NCI-H2081 (cell line): Measurements from ENCODE around the gene DUSP22.

Experiments
- DNase-seq, 2 experiments: peaks; one replicate each; lab custom pipeline; 2025; lab: John Stamatoyannopoulos, UW

DUSP22 gene

DNA sequence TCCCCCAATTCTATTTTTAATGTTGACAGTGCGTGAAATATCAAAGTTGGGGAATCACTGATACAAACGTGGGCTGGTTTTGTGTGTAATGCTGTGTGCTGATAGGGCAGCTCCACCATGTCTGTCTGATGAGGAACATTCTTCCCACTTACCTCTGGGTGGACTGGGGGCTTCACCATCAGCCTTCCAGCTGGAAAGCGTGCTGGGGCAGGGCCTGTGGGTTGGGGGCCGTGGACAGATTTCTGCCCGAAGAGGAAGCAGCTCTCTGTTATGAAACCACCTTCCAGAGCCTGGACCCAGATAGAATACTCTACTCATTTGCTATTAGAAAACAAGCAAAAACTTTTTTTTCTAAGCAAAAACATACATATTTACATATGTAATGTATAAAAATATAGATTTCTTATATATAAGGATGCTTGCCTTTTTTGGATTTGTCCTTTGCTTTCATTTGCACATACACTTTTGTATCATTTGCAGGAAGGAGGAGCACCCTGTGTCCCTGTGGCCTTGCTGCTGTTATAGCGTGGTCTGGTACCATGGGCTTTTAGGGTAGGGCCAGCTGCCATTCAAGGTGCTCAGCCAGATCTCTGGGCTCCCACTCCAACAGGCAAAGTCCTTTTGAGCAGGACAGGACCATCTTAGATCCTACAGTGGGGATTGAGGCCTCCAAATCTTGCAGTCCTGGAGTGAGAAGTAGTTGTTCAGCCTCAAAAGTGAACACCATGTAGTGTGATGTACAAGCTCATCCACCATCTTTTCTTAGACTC is 48.1 kb downstream of the DUSP22 start:
- no peak for DNase-seq

DNA sequence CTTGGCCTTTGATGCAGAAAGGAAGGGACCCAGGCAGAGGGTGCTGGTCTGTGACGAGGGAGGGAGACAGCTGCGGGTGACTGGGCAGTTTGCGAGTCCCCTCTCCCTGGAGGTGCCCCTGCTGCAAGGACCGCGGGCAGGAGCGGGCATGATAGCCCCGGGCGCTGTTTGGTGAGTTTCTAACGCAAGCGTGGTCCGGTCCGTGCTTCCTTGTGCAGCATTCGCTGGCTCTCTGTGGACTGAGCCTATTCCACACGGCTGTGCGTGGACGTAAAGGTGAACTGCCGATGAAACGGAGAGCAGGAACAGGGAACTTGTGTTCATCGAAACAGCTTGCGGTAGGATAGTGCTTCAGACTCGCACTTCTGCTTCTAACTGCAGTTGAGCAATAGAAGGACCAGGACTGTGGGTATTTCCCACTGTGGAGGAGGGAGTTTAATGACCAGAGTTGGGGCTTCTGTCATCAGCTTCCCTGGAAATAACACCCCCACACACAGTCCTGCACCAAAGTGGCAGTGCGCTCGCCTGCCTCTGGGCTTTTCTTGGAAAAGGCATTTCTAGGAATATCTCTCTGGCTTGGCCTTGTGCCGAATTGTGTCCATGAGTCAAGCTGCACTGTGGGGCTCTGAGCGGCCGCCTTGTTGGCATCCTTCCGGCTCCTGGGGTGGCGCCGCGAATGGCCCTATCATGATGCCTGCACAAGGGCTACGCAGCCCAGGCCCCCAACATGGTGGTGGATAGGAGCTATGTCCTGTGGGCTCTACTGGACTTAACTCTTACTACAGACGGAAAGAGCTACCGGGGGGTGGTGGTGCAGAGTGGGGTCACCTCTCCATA is 48.9 kb downstream of the DUSP22 start:
- no peak for DNase-seq

DNA sequence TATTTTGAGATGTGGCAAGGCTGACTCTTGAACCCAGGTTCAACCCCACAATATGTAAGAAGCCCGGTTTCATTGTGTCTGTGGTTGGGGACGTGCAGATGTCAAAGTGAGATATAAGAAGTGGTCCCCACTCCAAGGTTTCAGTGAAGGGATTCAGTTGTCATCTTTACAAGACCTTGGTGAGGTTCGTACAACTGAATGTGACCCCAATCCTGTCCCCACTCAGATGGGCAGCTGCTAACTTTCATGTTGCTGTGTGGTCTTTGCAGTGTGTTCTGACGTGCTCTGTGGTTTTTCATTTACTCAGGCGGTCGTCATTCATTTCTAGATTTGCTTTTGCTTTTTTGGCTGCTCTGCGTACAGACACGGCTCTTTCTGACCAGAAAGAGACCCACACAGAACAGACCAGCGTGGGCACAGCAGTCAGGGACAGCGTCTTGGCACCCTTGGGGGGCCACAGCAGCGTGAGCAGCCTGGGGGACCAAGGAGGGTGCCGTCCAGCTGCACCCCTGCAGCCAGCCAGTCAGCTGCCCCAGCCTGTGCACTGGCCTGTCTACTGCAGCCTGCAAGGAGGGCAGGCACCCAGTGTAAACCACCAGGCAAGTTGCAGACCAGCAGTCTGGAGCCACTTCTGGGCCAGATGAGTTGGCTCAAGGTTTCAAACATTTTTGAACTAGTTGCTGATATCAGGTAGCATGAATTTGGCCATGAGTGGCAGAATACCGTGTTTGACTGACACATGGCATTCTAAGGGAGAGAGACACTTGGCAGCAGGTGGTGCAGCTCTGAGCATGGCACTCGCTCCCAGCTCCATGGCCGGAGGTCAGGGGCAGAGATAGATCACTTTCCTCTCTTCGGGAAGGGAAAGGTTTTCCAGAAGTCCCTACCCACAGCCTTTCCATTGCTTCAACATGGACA is 49.9 kb downstream of the DUSP22 start:
- no peak for DNase-seq

DNA sequence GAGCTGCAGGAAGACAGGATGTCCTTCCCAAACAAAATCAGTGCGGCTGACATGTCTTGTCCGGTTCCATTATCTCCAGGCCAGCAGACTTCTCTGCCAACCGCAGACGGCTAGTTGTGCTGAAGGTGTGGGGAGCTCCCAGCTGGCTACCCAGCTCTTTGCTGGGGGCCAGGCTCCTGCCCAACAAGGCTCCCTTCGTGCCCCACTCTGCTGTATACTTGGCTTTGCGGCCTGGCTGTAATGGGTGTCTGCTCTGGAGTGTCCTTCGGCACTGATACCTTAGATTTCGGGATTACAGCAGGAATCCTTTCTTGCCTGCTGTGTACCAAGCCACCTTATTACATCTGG is 50.5 kb downstream of the DUSP22 start:
- no peak for DNase-seq

DNA sequence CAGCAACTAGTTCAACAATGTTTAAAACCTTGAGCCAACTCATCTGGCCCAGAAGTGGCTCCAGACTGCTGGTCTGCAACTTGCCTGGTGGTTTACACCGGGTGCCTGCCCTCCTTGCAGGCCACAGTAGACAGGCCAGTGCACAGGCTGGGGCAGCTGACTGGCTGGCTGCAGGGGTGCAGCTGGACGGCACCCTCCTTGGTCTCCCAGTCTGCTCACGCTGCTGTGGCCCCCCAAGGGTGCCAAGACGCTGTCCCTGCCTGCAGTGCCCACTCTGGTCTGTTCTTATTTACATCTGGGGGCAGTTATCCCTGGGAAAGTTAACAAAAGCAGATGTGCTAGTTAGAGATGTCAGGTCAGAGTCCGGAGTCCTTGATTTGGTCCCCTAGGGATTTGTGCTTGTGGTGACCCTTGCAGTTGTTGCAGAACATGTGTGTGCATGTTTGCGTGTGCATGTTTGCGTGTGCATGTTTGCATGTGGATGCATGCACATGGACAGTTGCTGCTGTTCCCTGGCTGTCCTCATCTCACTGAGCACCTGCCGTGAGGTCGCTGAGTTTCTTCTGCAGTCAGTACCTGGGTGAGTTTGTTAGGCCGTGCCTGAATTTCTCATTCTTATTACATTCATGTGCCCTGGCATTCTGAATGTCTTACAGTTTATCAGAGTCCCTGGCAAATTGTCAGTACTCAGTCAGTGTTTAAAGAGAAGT is 51.1 kb downstream of the DUSP22 start:
- DNase-seq = no peak

DNA sequence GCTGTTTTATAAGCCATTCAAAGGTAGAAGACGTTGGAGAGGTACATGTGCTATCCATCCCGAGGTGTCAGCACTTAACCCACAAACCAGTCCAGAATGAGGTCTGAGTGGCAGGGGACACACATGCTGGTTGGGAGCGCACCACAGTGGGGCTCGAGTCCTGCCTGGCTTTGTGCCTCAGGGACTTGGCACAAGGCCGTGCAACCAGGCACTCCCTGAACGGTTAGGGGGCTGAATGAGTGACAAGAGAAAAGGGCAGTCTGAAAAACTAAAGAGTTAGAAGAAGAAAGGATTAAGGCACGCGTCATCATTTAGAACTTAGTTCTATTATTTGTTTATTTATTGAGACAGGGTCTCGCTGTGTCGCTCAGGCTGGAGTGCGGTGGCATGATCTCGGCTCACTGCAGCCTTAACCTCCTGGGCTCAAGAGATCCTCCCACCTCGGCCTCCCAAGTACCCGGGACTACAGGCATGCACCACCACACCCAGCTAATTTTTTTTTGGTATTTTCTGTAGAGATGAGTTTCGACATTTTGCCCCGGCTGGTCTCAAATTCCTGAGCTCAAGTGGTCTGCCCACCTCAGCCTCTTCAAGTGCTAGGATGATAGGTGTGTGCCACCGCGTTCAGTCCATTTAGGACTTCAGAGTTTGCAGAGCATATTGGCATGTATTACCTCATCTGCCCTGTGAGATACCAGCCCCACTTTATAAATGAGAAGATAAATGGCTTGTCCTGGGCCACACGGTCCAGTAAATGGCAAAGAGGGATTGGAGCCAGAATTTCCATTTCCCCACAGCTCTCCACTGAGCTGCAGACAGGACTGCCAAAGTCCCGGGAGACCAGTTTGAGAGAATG is 51.9 kb downstream of the DUSP22 start:
- no peak for DNase-seq

DNA sequence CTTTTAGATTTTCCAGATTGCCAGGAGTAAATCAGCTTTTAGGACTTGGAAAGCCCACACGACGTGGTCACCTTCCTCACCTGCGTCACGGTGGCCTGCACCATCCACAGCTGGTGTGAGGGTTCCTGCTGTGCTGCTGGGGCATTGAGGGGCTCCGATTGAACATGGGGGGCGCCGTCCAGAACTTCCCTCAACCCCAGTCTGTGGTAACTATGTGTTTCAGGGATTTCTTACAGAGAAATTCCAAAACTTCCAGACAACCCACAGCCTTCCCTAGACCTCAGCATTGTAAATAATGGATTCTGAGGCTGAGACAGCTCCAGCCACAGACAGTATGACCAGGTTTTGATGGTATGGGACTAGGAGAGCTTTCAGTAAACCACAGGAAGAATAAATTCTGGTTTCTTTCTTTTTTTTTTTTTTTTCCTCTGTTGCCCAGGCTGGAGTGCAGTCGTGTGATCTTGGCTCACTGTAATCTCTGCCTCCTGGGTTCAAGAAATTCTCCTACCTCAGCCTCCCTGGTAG is 52.6 kb downstream of the DUSP22 start:
- no peak for DNase-seq

DNA sequence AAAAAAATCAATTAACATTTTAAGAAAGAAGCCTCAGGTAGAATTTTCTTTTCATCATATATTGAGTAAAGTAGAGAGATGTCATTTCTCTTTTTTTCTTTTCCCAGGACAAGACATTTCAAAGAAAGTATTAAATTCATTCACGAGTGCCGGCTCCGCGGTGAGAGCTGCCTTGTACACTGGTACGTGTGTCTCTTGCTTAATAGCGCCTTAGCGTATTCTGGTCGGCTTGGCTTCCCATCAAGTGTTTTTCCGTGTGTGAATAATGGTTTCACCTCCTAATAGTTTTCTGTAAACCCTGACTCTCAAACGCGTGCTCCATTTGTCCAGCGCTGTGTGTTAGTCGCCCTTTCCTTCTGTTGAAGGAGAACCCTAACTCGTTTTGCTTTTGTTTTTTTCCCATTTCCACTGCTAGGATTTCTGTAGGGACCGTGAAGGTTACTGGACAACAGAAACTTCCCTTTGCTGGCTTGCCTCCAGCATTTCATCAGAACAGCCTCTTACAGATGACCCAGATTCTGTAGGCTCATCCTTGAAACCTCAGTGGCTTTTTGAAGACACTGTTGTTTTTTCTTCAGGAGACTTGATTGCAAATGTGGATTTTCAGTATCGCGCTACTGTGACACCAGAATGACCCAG is 53.6 kb downstream of the DUSP22 start:
- DNase-seq = no peak

DNA sequence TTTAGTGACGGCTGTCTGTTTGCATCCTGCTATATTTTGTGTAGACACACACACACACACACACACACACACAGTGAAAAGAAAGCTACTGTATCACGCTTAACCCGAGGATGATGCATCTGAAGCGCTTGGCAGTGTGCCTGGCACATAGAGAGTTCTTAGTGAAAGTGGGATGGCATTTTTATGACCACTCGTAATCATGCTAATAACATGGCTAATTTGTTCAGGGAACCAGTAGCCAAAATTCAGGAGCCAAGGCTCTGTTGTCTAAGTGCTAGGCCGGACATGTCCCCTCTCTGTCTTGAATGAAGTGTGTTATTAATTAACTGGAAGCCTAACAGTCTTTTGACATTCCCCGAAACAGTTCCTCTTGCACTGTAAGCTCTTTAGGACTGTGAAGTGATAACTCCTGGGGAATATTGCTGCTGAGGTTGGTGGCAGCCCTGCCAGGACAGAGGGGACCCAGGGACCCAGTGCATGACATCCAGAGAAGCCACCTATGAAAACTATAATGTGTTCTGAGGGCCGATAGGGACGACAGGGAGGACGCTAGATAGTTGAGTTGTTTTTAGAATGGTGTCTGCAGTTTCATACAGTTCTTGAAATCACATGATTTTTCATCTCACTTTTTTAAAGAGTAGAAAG is 54.2 kb downstream of the DUSP22 start:
- no peak for DNase-seq

DNA sequence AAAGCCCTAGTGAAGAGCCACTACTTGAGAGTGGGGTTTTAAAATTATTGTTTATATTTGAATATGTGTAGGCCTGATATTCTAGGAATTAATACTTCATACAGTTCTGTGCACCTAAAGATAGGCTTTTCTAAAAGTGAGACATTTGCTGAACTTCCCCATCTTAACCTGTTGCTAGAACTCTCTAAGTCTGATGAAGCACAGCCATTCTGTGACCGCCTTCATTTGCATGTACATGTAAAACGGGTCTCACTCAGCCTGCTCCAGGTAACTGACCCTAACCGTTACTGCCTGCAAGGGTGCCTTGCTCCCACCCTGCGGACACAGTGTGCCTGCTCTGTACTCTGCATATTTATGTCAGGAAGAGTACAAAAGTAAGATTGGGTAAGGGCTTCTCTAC is 54.9 kb downstream of the DUSP22 start:
- no peak for DNase-seq

DNA sequence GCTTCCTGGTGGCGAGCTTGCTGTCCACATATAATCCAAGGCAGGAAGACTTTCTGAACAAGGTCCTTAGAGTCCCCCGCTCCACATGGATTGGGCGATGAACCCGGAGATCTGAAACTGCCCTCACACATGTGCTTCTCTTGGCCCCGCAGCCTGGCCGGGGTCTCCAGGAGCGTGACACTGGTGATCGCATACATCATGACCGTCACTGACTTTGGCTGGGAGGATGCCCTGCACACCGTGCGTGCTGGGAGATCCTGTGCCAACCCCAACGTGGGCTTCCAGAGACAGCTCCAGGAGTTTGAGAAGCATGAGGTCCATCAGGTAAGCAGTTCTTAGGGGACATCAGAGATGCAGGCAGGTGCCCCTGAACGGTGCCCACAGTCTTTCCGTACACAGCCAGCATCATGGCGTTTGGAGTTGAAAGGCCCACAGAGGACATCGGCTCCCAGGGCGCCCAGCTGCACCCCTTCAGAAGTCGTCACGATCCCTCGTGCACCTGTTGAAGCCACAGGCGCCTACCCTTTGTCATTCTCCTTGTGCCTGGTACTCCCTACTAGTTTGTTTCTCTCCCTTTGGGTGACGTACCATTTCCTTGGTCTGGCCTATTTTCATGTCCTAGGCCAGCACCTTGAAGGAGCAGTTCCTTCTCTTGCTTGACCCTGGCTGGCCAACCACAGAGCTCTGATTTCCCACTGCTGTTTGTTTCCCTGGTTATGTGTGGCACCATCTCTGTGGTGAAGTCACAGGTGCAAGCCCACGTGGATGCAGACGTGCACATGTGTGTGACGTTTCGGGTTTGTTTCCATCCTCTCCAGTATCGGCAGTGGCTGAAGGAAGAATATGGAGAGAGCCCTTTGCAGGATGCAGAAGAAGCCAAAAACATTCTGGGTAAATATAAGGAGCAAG is 55.9 kb downstream of the DUSP22 start:
- no peak for DNase-seq

DNA sequence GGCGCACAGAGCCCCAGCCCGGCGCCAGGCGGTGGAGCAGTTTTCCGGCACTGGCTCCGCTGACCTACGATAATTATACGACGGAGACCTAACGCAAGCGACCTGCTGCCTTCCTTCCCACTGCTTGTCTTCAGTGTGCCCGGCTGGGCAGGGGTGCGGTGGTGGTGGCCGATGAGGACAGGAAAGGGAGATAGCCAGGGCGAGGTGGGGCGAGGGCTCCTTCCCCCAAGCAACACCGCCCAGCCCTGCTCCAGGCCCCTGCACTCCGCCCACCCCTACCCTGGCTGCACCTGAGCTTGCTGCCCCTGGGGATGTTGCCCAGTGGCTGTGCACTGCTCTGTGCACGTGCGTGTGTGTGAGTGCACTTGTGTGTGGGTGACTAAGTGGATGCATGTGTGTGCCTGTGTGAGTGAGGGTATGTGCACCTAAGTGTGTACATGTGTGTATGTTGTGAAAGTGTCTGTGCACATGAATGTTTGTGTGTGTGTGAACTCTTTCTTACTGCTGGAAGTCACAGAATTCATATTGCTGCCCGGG is 56.6 kb downstream of the DUSP22 start:
- no peak for DNase-seq

DNA sequence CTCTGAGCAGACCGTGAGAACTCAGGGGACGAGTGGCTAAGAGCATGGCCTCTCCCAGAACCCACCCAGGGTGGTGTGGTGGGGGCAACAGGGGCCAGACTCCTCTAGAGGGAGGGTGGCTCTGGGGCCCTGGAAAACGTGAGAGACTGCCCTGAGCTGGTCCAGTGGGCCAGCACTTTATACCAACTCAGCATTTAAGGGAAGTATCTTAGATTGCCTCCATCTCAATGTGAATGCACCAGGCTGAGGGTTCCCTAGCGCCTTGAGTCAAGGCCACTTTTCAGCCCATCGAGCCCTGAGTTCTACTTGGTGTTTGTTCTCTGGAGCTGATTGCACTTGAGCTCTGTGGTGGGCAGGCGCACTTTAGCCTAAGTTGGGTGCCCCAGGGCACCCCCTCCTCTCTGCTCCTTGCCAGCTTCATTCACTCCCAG is 57.2 kb downstream of the DUSP22 start:
- DNase-seq = no peak

DNA sequence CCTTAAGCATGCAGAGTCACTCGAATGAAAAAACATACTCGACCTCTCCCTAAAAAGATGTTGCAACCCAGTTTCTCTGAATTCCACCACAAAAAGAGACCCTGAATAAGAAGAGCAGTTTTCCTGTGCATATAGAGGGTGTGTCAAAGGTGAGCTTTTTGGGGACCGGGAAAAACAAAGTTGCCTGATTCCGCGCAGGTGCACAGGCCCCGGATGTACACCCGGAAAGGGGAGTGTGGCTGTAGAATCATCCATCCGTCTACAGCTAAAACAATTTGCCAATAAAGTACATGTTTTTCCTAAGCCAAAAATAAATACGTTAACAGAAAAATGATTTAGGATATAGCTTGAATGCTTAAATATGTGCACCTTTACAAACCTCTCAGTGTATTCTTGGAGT is 58.1 kb downstream of the DUSP22 start:
- DNase-seq = no peak

DNA sequence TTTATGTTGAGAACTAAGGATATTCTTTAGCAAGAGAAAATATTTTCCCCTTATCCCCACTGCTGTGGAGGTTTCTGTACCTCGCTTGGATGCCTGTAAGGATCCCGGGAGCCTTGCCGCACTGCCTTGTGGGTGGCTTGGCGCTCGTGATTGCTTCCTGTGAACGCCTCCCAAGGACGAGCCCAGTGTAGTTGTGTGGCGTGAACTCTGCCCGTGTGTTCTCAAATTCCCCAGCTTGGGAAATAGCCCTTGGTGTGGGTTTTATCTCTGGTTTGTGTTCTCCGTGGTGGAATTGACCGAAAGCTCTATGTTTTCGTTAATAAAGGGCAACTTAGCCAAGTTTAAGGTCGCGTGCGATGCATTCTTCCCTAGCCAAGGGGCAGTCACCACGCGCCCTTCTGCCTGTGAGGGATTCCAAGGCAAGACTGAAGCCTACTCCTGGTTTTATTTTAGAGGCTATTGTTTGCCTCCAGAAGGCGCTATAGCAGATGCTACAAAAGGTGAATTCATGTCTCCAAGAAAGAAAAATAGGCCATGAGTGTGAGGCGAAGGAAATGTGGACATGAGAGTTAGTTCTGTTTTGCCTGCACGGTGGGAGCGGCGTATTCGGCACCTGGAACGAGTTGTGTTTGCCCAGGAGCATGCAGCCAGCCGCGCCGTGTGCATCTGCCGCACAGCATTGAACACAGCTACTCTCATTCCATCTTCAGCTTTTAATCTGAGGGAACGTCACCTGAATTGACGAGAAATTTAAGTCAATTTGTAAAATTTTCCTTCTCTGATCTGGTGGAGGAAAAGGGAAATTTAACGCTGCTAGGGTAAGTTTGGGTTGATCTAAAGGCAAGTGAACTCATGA is 59.0 kb downstream of the DUSP22 start:
- DNase-seq = no peak

DNA sequence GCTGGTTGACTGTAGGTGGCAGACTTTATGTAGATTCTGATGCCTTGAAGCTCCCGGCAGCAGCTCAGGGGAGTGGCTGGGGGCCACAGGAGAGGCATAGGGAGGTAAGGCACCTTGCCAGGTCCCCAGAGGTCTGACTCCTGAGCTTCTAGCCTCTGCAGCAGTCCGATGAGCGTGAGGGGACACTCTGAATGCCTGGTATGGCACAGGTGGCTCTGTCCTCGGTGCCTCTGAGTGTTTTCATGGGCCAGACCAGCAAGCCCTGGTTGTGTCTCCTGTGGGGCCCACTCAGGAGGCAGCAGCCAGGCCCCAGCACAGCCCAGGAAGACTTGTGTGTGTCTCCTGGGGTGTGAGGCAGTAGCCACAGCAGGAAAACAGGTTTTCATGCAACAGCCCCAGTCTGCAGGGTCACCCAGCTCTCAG is 59.6 kb downstream of the DUSP22 start:
- no peak for DNase-seq

DNA sequence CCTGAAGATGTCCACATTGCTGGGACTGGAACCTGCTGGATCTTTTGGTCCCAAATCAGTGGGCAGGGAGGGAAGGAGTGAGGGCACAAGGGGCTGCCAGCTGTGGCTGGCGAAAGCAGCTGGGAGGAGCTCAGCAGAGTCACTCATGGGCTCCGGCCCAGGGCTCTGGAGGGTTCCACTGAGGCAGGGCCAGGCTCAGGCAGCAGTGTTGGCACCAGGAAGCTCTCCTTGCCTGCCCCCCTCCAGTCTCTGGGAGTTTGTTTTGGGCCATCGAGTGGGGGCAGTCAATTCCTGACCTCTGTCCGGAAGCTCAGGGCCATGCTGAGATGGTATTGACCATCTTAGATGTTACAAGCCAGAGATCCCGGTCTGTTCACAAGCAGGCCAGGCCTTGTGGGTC is 60.2 kb downstream of the DUSP22 start:
- no peak for DNase-seq
